Transverse colon (tissue), 4 donors: ENCODE results near the gene PSMG3.

ENCODE experiments used
- CTCF ChIP-seq, 5 experiments: fragments of 200-600 bp in 3 of 5; fragments of 450-650 bp in 2 of 5; sonication (generic) in 3 of 5; IDR thresholded peaks; 1 replicate in 2 of 5; 2 replicates in 3 of 5; pipeline ENCODE4 v1.5.1; 2016 to 2017; ENCODE audit warnings: antibody characterized with exemption in 5 of 5, inconsistent platforms in 3 of 5, mild to moderate bottlenecking in 2 of 5, moderate library complexity in 1 of 5
- EP300 ChIP-seq: sonication (generic); formaldehyde crosslinking; IDR thresholded peaks from one replicate; pipeline ENCODE4 v1.6.1; 2017; ENCODE audit warnings: antibody characterized with exemption, low read depth
- POLR2A ChIP-seq: fragments of 450-650 bp; IDR thresholded peaks from one replicate; pipeline ENCODE4 v1.6.1; 2016; ENCODE audit warnings: antibody characterized with exemption, mild to moderate bottlenecking, moderate library complexity
- POLR2AphosphoS5 ChIP-seq, 3 donors: sonication (generic); formaldehyde crosslinking; IDR thresholded peaks; one replicate each; pipeline ENCODE4 v1.6.1; 2016; ENCODE audit warnings: antibody characterized with exemption in 3 of 3

DNA sequence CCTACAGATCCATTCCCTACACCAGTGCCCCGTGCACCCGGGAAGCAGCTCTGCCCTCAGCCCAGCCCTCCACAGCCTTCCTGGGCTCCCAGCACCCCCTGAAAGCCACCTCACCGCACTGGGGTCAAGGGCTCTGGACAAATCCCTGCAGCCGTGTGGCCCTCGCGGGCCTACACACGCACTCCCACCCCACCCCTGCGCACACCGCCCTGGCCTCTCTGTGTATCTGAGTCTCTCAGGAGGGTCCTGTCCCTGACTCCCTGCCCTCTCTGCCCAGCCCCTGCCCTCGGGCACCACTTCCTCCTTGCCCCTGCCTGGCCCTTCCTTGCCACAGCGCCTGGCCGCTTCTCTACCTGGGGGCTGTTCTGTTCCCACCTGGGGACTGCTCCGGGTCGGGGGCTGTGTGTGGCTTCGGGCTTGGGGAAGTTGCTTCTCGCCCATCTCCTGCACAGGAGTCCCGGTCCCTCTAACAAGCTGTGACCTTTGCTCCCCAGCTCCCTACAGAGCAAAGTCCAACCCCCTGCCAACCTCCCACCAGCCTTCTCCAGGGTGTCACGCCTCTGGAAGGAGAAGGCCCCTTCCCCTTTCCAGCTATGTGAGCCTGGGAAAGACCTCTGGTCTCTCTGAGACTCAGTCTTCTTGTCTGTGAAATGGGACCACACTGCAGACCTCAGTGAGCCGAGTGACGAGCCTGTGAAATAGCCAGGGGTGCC lies 15.3 kb downstream of the PSMG3 start:
- TF ChIP-seq POLR2A (no peak), CTCF (IDR thresholded peaks at IDR 0.05) (no peak), POLR2AphosphoS5 (IDR thresholded peaks at IDR 0.05) (no peak), EP300 (no peak)
